Stimulated activated CD8-positive, alpha-beta memory T cell treated with anti-CD3 and anti-CD28 coated beads, Interleukin-7, amount 100 ng/mL, for 1 hour (primary cell): ENCODE results near the gene ZSWIM1.
A peak's percentile ranks its signal among the peaks of the same experiment; 100 is the strongest.
"Not testable (repeated sequence)": the region's sequence is repeated elsewhere in the genome, so short reads cannot be mapped to it uniquely, and the experiment has no call there.

ENCODE experiments used
- DNase-seq, 2 donors: peaks; one replicate each; pipeline ENCODE4 v3.0.0-alpha.2; 2020; ENCODE audit warnings: low read depth in 2 of 2

Gene ZSWIM1

DNA sequence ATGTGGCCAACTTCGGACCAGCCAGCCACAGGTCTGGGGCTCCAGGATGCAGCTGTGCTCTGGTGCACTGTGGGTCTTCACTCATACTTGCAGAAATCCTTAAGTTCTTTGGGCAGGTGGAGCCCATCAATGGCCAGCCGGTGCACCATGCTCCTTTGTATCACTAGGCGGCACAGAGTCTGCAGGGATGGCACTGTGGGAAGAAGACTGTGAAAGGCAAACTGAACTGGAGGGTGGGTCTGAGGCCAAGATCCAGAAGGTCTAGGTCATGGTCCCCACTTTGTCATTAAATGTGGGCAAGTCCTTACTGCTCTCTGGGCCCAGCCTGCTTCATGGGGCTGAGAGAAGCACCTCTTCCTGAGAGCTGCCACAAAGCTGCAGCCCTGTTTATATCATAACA lies 7.7 kb downstream of the ZSWIM1 start:
- no peak for DNase-seq

GRCh38 chr20:45890077-45890984 lies 9.3 kb downstream of the ZSWIM1 start:
- DNase-seq = no peak

DNA sequence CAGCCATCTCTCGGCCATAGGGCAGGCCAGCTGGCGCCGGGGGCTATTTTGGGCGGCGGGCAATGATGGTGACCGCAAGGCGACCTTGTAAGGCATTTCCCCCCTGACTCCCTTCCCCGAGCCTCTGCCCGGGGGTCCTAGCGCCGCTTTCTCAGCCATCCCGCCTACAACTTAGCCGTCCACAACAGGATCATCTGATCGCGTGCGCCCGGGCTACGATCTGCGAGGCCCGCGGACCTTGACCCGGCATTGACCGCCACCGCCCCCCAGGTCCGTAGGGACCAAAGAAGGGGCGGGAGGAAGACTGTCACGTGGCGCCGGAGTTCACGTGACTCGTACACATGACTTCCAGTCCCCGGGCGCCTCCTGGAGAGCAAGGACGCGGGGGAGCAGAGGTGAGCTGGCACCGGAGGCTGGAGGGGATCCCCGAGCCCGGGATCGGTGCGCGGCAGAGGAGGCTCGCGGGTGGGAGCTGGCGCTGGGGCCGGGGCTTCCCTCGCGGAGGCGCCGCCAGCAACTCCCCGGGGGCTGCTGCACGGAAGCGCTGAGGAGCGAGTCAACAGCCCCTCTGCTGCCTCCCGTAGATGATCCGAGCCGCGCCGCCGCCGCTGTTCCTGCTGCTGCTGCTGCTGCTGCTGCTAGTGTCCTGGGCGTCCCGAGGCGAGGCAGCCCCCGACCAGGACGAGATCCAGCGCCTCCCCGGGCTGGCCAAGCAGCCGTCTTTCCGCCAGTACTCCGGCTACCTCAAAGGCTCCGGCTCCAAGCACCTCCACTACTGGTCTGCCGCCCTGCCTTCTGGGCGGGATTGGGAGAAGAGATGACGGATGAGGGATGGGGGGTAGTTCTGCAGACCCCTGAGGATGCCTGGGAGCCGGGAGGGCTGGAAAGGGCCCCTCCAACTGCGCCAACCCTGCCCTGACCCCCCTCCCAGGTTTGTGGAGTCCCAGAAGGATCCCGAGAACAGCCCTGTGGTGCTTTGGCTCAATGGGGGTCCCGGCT lies 10.3 kb downstream of the ZSWIM1 start, which contains the start of the genes CTSA and NEURL2:
TSS of gene CTSA (plus strand) at position 351 of the 999 bp plus-strand sequence. CDS start at position 585, 234 bp downstream.
TSS of gene NEURL2 (minus strand) at position 224 of the 999 bp plus-strand sequence. CDS start at position 7, 217 bp downstream.
- peak; percentile 62 to 70 for DNase-seq

- DNase-seq = no peak
Observed at GRCh38 chr20:45892049-45892825, 11.2 kb downstream of the ZSWIM1 start.

DNA sequence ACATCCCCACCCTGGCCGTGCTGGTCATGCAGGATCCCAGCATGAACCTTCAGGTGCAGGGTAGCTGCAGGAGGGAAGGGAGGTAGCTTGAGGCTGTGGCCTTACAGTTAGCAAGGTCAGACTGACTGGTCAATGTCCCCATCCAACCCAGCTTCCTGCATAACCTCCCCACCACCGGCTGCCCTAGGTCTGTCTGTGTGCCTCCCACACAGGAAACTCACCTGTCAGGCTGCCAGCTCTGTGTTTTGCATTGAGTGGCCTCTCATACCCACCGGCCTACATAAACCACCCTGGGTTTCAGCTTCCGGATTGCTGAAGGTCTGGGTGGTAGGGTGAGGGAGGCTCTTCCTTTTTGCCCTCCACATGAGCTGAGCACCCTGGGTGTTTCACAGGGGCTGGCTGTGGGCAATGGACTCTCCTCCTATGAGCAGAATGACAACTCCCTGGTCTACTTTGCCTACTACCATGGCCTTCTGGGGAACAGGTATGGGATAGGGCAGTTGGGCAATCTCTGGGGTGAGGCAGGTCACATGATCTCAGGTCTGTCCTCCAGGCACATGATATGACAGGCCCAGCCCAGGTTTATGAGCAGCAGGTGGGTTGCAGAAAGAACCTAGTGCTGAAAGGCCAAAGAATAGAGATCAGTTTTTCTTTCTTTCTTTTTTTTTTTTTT lies 11.9 kb downstream of the ZSWIM1 start:
- DNase-seq = no peak

- no peak for DNase-seq
Observed at GRCh38 chr20:45893831-45894230, 12.8 kb downstream of the ZSWIM1 start.

DNA sequence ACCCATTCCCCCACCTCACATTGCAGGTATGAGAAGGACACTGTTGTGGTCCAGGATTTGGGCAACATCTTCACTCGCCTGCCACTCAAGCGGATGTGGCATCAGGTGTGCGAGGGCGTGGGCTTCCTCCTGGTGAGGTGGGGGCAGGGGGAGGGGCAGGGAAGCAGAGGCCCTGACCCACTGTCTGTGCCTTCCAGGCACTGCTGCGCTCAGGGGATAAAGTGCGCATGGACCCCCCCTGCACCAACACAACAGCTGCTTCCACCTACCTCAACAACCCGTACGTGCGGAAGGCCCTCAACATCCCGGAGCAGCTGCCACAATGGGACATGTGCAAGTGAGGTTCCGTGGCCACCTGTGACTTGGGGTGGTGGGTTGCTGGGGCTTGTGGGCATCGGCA lies 13.8 kb downstream of the ZSWIM1 start:
- no peak for DNase-seq

GRCh38 chr20:45896641-45897161 lies 15.7 kb downstream of the ZSWIM1 start:
- DNase-seq = no peak

DNA sequence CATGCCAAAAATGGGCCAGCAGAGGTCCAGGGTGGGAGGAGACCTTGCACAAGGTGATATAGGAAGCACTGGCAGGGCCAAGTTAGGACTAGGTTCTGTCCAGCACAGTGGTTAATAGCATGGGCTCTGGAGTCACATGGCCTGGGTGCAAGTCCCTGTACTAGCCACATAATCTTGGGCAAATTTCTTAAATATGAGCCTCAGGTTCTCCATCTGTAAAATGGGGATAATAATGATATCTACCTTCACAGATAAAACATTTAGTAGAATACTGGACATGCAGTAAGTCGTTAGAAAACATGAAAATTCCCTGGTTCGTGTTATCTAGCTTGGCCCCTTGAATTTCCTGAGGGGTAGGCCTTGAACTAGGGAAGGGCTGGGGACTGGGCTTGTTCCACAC lies 16.3 kb downstream of the ZSWIM1 start:
- DNase-seq = no peak

- no peak for DNase-seq
Observed at GRCh38 chr20:45897692-45898091, 16.7 kb downstream of the ZSWIM1 start.

DNA sequence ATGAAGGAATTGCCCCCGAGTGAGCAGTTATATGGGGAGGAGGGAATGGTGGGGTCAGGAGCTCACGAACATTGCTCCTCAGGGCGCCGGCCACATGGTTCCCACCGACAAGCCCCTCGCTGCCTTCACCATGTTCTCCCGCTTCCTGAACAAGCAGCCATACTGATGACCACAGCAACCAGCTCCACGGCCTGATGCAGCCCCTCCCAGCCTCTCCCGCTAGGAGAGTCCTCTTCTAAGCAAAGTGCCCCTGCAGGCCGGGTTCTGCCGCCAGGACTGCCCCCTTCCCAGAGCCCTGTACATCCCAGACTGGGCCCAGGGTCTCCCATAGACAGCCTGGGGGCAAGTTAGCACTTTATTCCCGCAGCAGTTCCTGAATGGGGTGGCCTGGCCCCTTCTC lies 17.3 kb downstream of the ZSWIM1 start:
- DNase-seq = no peak

DNA sequence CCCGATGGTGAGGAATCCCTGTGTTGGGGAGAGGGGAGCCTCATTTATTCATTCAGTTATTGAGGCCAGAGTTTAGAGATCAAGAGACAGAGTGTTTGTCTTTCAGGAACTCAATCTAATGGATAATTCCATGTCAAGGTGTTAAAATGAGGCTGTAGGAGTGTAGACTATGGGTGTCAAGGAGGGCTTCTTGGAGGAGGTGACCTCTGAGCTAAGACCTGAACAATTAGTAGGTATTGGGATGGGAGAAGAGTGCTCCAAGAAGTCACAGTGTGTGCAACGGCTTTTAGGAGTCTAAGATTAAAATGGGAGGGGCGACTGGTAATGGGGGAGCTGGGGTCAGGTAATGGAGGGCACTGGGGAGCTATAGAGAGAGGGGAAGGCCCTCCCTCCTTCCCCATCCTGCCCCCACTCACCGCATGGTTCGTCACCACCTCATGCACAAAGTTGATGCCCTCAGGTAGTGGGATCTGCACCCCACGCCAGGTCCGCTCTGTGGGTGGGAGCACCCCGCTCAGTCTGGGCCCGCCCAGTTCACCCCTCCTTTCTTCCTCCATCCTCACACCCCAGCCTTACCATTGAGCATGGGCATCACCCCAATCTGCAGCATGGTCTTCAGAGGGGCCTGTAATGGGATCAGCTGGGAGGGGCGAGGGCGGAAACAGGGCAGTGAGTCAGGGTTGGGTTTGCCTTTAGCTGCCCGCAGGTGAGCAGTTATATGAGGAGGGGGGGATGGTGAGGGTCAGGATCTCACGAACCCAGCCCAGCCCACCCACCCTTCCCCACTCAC lies 18.2 kb downstream of the ZSWIM1 start:
- no peak for DNase-seq

DNA sequence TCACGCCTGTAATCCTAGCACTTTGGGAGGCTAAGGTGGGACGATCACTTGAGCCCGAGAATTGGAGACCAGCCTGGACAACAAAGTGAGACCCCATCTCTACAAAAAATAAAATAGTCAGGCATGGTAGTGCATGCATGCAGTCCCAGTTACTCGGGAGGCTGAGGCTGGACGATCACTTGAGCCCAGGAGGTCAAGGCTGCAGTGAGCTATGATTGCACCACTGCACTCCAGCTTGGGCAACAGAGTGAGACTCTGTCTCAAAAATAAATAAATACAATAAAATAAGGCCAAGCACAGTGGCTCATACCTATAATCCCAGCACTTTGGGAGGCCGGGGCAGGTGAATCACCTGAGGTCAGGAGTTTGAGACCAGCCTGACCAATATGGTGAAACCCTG lies 20.3 kb downstream of the ZSWIM1 start:
- not testable (repeated sequence) for DNase-seq

- no peak for DNase-seq
Observed at GRCh38 chr20:45902199-45902701, 21.2 kb downstream of the ZSWIM1 start.

- DNase-seq = no peak
Observed at GRCh38 chr20:45904583-45905504, 23.8 kb downstream of the ZSWIM1 start.

DNA sequence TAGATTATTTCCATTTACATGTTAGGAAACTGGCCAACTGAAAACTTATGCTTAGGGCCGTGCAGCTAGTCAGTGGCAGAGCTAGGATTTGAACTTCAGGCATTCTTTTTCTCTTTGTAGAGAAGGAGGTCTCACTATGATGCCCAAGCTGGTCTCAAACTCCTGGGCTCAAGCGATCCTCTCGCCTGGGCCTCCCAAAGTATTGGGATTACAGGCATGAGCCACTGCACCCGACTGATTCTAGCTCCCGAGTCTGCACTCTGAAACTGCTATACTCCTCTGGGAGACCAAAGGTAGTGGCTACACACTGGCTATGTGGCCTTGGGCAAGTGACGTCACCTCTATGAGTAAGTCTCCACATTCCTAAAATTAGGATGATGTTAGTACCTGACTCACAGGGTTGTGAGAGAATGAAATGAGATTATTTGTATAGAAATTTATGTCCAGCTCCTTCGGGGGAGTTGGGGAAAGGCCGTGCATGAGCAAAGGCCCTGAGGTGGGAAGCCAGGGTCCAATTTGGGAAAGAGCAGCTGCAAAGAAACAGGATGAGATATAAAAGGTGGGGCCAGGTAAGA lies 24.6 kb downstream of the ZSWIM1 start:
- DNase-seq = no peak

- DNase-seq = no peak
Observed at GRCh38 chr20:45907219-45907948, 26.4 kb downstream of the ZSWIM1 start.
